ENCODE measurements around the gene VPS37B.

VPS37B gene

DNA sequence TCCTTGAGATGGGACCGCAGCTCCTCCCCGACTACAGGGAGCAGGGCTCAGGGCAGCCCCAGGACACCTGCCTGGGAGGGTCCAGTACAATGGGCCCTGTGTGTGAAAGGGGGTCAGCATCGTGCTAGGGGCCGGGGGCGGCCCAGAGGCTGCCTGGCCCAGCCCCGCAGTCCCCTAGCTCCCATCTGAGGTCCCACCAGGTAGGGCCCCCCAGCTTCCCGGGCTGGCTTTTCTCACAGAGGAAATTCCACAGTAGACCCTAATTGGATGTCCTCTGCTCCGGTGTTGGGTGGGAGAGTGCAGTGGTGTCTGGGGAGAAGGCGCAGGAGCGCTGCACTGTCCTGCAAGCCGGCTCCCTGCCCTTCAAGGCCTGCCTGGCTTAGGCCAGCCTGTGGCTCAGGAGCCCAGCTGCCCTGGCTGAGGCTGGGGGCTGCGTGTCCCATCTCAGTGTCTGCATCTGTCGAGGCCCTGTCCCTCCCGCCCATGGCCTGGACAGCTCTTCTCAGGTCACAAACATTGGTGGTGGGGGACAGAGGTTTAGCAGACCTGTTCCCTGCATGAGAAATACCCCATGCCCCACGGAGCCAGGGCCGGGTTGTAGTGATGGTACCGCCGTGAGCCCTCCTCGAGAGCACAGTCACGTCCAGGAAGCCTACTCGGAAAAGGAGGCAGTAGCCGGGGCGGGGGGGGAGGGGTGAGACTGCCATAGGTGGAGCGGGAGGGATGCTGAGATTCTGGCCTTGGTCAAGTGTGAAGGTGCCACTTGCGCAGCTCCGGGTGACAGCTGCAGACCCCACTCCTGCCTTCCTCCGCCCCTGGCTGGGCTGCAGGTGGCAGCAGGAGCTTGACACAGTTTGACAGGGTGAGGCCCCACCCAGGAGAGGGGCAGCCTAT lies 49.1 kb downstream of the VPS37B start:
- FAIRE-seq (no peak), DNase-seq (ENCODE audit: insufficient read length) (no peak)
- TF ChIP-seq TAF1 (IDR thresholded peaks at IDR 0.05; ENCODE audit: borderline replicate concordance, low read depth, low read length) (no peak), POLR2A (IDR thresholded peaks at IDR 0.05; ENCODE audit: low read depth, low read length) (no peak), POLR2AphosphoS5 (IDR thresholded peaks at IDR 0.05; ENCODE audit: low read depth, low read length) (no peak)

- no peak for TF ChIP-seq TAF1 (IDR thresholded peaks at IDR 0.05; ENCODE audit: borderline replicate concordance, low read depth, low read length)
- no peak for TF ChIP-seq POLR2A (IDR thresholded peaks at IDR 0.05; ENCODE audit: low read depth, low read length)
- DNase-seq (ENCODE audit: insufficient read length) (no peak), FAIRE-seq (no peak)
These were observed 49.9 kb downstream of the VPS37B start for GRCh38 chr12:122845865-122846621.

- TF ChIP-seq TAF1 (IDR thresholded peaks at IDR 0.05; ENCODE audit: borderline replicate concordance, low read depth, low read length) (no peak), POLR2A (IDR thresholded peaks at IDR 0.05; ENCODE audit: low read depth, low read length) (no peak), POLR2AphosphoS5 (IDR thresholded peaks at IDR 0.05; ENCODE audit: low read depth, low read length) (no peak)
- no peak for DNase-seq (ENCODE audit: insufficient read length)
- no peak for FAIRE-seq
These were observed 50.7 kb downstream of the VPS37B start for GRCh38 chr12:122845041-122845864.

DNA sequence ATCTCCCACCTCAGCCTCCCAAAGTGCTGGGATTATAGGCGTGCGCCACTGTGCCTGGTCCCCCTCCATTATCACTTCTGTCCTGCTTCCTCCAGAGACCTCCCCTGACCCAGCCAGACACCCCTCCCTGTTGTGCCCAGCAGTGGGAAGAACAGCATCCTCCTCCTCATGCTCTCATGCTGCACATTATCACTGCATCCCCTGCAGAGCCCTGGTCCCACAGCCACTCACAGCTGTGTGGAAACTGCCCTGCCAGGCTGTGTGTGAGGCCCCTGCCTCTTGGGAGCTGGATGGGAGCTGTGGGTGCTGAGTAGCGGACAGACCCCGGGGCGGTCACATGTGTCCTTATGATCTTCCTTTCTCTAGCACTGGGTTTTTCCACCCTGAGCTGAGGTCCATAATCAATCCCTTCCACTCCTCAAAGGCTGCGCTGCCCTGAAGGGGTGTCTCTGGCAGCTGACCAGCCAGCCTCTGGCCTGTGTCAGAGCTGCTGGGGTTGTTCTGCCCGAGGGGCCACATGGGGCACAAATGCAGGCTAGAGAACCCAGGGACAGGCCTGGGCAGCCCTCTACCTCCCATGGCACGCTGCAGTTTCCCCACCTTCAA lies 51.5 kb downstream of the VPS37B start:
- no peak for DNase-seq (ENCODE audit: insufficient read length)
- TF ChIP-seq POLR2AphosphoS5 (IDR thresholded peaks at IDR 0.05; ENCODE audit: low read depth, low read length) = no peak
- no peak for TF ChIP-seq POLR2A (IDR thresholded peaks at IDR 0.05; ENCODE audit: low read depth, low read length)
- no peak for TF ChIP-seq TAF1 (IDR thresholded peaks at IDR 0.05; ENCODE audit: borderline replicate concordance, low read depth, low read length)
- no peak for FAIRE-seq

DNA sequence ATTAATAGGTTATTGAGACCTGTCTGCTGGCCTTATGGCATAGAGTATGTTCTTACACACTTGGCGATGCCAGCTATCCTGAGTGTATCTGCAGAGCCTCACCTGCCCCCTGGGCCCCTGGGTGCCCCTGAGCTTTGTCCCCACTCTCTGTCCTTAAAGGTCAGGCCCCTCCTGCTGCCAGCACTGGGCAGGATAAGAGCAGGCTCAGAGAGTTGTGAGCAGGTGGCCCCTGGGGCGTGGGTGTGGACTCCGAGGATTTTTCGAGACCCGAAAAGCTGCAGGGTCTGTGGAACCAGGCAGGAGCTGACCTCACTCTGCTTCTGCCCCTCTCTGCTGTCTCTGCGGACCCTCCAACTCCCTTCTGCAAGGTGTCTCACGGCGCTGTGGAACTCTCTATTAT lies 52.5 kb downstream of the VPS37B start:
- FAIRE-seq = no peak
- DNase-seq (ENCODE audit: insufficient read length) = no peak
- TF ChIP-seq POLR2AphosphoS5 (IDR thresholded peaks at IDR 0.05; ENCODE audit: low read depth, low read length) (no peak), POLR2A (IDR thresholded peaks at IDR 0.05; ENCODE audit: low read depth, low read length) (no peak), TAF1 (IDR thresholded peaks at IDR 0.05; ENCODE audit: borderline replicate concordance, low read depth, low read length) (no peak)

DNA sequence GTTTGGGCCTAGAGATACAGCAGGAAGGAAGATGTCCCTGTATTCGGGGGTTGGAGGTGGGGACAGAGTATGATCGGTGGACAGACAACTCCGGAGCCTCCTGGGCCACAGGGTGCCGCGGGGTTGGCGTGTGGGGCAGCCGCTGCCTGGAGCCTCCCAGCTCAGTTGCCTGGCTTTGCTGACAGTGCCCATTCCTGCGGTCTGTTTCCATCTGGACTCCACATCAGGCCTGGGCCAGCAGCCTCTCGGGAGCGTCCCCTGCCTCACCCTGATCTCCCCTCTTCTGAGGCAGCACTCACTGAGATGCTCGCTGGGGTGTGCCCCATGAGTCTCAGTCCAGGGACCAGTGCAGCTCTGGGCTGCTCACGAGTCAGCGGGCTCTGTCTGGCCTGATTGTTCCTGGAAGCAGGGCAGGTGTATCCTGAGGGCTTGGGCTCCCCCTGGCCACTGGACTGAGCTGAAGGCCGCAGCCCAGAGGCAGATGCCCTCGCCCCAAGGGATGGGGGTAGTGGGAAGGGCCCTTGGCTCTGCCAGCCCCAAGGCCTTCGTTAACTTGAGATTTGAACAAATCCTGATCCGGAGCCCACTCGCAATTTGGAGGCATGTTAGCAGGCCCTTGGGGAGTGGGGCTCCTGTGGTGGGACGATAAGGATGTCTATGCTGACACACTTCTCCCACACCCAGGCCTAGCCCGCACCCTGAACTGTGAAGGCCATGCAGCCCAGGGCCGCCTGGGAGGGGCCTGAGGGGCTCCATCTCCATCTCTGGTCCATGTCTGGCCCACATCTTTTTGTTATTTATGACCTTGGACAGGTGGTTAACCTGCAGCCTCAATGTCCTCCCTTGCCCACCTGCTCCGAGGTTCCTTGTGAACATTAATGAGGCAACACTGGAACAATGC lies 53.2 kb downstream of the VPS37B start:
- DNase-seq (ENCODE audit: insufficient read length) (no peak), FAIRE-seq (no peak)
- TF ChIP-seq TAF1 (IDR thresholded peaks at IDR 0.05; ENCODE audit: borderline replicate concordance, low read depth, low read length) (no peak), POLR2AphosphoS5 (IDR thresholded peaks at IDR 0.05; ENCODE audit: low read depth, low read length) (no peak), POLR2A (IDR thresholded peaks at IDR 0.05; ENCODE audit: low read depth, low read length) (no peak)

GRCh38 chr12:122841544-122842321 lies 54.2 kb downstream of the VPS37B start:
- no peak for DNase-seq (ENCODE audit: insufficient read length)
- no peak for FAIRE-seq
- no peak for TF ChIP-seq POLR2A (IDR thresholded peaks at IDR 0.05; ENCODE audit: low read depth, low read length)
- no peak for TF ChIP-seq POLR2AphosphoS5 (IDR thresholded peaks at IDR 0.05; ENCODE audit: low read depth, low read length)
- TF ChIP-seq TAF1 (IDR thresholded peaks at IDR 0.05; ENCODE audit: borderline replicate concordance, low read depth, low read length) = no peak

DNA sequence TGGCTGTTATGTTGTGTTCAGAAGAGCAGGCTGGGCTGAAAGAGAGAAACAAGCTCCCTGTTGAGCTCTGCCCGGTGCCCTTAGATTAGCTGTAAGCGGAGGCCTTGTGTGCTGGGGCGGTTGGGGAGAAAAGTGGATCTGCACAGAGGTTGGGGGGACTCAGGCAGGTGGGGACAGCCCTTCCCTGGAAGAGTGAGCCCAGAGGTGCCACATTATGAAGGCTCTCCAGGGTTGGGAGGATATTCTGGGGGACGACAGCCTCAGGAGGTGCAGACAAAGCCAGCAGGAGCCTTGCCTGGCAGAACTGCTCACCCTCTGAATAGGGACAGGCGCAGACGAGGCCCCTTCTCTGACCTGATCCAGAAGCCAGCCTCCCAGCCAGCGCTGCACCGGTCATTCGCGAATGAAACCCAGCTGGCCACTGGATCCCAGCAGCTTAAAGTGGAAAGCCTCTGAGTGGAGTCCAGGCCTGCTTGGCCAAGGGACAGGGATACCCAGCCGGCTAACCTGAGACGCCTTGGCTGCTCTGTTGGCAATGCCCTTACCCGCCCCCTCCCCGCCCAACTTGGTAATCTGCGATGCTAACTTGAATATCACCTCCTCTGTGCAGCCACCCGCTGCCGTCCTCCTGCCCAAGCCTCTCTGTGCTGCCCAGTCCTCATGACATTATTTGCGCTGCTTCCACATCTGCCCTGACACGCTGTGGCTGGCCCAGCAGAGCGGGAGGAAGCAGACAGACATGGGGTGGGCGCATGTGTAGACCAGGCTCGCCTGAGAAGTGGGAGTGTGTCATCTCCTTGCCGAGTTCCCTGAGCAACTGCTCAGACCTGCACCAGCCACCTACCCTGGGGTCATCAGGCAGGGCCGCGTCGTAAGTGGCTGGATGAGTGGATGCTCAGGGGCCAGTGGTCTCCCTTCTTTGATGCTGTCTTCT lies 55.1 kb downstream of the VPS37B start:
- TF ChIP-seq TAF1 (IDR thresholded peaks at IDR 0.05; ENCODE audit: borderline replicate concordance, low read depth, low read length) = no peak
- TF ChIP-seq POLR2A (IDR thresholded peaks at IDR 0.05; ENCODE audit: low read depth, low read length) = no peak
- TF ChIP-seq POLR2AphosphoS5 (IDR thresholded peaks at IDR 0.05; ENCODE audit: low read depth, low read length) = no peak
- FAIRE-seq (no peak), DNase-seq (ENCODE audit: insufficient read length) (no peak)

Data from GM12892 (cell line).